Stimulated activated CD8-positive, alpha-beta memory T cell treated with anti-CD3 and anti-CD28 coated beads, Interleukin-12 subunit alpha, Interleukin-12 subunit beta, amount 100 ng/mL, for 4 hours (primary cell): ENCODE measurements around the gene CDK11A.
"Not testable (repeated sequence)": the region's sequence is repeated elsewhere in the genome, so short reads cannot be mapped to it uniquely, and the experiment has no call there.

ENCODE experiments used
- DNase-seq: peaks from one replicate; pipeline ENCODE4 v3.0.0-alpha.2; 2020; ENCODE audit warnings: low read depth

CDK11A gene

GRCh38 chr1:1721201-1721600 lies 3.0 kb downstream of the CDK11A start:
- no peak for DNase-seq

- DNase-seq, result not testable (repeated sequence)
These were observed 8.9 kb downstream of the CDK11A start for GRCh38 chr1:1715109-1715883.

DNA sequence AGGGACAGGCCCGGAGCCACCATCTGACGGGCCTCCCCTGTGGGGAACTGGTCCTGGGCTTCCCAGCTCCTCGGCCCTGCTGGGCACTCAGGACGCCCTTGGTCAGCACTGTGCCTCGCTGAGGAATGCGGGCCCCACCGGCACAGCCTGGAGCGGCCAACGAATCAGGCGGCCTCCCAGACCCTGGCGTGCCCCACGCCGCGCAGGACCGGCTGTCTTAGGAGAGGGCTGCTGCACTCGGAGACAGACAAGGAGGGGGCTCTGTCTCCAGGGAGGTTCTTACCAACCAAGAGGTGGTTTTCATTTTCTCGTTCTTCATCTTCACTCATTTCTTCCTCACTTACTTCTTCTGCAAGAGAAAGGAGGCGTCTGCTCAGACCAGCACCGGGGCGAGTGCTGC lies 16.3 kb downstream of the CDK11A start:
- DNase-seq, result not testable (repeated sequence)

- not testable (repeated sequence) for DNase-seq
These were observed 16.9 kb downstream of the CDK11A start for GRCh38 chr1:1707241-1707640.

GRCh38 chr1:1705623-1706022 lies 18.5 kb downstream of the CDK11A start:
- DNase-seq, result not testable (repeated sequence)

GRCh38 chr1:1704284-1704957 lies 19.7 kb downstream of the CDK11A start:
- not testable (repeated sequence) for DNase-seq

DNA sequence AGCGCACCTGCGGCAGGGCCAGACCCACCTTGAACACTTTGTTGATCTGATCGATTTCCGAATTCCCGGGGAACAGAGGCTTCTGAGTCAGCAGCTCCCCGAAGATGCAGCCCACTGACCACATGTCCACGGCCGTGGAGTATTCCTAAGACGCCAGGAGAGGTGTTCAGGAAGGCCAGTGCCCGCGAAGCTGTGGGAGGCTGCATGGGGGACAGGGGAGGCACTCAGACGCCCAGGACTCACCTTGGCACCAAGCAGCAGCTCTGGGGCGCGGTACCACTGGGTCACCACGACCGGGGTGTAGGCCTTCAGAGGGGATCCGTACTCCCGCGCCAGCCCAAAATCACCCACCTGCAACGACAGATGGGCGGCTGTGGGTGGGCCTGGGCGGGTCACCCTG lies 20.4 kb downstream of the CDK11A start:
- DNase-seq, result no peak

GRCh38 chr1:1702506-1702905 lies 21.7 kb downstream of the CDK11A start:
- DNase-seq, result not testable (repeated sequence)

GRCh38 chr1:1700557-1700956 lies 23.6 kb downstream of the CDK11A start:
- not testable (repeated sequence) for DNase-seq

DNA sequence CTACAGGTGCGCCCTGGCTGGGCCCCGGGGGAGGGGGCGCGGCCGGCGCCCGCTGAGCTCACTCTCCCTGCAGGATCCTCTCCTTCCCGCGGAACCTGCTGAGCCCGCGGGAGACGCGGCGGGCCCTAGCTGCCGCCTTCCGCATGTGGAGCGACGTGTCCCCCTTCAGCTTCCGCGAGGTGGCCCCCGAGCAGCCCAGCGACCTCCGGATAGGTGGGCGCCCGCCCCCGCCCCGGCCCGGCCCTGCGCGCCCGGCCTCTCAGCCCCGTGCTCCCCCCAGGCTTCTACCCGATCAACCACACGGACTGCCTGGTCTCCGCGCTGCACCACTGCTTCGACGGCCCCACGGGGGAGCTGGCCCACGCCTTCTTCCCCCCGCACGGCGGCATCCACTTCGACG lies 24.1 kb downstream of the CDK11A start:
- DNase-seq, result not testable (repeated sequence)

DNA sequence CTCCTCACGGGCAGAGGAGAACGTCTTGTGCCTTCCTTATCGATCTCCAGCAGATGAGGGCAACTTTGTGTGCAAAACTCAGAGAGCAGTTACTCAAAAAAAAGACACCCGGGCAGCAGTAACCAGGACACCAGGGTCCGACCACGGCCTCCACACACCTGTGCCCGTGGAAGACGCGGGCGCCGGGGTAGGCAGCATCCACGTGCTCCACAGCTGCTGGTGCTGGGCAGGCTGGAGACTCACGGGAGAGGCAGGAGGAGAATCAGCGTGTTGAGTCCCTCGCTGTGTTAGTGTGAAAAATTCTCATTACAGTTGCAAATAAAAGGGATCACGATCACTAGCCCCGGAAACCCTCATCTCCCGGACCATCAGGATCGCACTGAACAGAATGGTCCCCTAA lies 25.1 kb downstream of the CDK11A start:
- not testable (repeated sequence) for DNase-seq

GRCh38 chr1:1697358-1698183 lies 26.6 kb downstream of the CDK11A start:
- DNase-seq, result not testable (repeated sequence)

DNA sequence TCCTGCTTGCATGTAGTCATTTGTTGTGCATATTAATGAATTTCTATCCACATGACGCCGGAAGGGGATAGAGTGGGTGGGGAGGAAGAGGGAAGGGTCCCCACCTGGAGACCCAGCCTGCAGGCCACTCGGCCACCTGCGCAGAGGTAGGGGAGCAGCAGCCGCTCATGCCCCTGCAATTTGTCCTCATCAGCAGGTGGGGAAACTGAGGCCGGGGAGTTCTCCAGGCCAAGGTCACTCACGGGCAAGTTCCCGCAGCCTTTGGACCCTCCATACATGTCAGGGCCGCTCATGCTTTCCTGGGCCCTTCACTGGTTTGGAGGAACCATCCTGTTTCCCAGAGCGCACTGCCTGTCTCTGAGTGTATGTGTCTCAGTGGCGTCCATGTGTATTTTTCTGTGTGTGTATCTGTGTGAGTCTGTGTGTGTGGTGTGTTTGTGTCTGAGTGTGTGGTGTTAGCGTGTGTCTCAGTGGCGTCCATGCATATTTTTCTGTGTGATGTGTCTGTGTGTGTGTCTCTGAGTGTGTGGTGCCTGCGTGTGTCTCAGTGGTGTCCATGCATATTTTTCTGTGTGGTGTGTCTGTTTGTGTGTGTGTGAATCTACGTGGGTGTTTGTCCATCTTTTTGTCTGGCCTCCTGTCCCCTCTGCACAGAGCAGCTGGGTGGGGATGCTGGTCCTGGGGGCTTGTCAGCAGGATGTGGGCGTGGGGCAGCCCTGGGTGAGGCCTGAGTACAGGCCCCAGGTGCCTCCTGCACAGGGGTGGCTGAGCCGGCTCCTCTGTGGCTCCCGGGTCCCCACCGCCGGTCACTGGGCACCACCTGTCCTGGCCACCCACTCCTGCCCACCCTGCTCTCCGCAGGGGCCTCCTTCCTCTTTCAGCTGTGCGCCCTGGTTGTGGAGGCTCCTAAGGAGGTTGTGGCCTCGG lies 27.5 kb downstream of the CDK11A start:
- DNase-seq, result not testable (repeated sequence)

DNA sequence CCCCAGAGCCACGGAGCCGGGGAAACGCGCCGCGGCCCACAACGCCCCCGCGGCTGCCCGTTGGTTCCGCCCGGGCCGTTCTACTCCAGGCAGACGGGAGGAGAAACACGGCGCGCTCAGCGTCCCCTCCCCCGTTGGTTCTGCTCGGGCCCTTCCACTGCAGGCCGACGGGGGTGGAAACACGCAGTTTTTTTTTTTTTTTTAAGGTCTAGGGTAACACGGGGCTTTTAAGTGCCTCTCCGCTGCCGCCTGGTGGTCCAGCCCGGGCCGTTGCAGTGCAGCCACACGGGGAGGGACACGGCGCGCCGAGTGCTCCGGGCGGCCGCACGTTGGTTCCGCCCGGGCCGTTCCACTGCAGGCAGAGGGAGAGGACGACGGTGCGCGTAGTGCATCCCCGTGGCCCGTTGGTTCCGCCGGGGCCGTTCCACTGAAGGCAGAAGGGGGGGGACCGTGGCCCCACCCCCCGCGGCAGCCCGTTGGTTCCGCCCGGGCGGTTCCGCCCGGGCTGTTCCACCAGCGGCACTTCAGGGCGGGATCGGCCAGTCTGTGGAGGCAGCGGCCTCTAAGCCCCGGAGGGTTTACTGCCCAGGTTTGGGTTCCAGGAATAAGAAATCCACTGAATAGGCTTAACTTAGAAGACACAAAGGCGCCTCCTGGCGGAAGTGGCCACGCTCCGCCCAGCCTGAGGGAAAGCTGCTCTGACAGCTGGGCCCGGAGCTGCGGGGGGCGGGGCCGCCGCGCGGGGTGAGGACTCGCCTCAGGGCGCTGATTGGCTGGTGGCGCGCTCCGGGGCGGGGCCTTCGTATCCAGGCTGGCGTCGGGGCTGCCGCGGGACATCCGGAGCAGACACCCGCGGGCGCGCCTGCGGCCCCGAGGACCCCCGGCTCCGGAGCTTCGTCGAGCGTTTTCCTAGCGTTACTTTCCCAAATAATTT lies 31.2 kb downstream of the CDK11A start, which contains the start of gene SLC35E2B:
SLC35E2B (minus strand) TSS at position 82 of the 934 bp plus-strand sequence. CDS start 16,096 bp downstream, outside the sequence.
- DNase-seq, result peak; percentile 94

GRCh38 chr1:1692324-1692713 lies 31.8 kb downstream of the CDK11A start:
- DNase-seq, result peak; percentile 75

DNA sequence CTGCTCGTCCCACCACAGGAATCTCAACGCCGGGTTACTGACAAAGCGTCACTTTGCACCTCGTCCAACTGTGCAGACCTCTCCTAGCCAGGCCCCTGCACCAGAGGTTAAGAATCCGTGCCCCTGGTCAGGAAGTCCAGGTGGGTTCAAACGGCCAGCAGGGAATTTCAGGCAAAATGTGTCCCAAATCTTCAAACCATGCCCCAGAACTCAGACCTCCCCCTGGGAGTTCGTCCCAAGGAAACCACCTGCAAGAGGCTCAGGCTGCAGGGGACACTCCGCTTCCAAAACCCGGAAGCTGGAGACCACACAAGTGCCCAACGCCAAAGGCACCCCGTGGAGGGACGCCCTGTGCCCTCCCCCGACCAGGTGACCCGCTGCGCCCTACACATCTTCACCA lies 32.7 kb downstream of the CDK11A start:
- DNase-seq, result not testable (repeated sequence)

DNA sequence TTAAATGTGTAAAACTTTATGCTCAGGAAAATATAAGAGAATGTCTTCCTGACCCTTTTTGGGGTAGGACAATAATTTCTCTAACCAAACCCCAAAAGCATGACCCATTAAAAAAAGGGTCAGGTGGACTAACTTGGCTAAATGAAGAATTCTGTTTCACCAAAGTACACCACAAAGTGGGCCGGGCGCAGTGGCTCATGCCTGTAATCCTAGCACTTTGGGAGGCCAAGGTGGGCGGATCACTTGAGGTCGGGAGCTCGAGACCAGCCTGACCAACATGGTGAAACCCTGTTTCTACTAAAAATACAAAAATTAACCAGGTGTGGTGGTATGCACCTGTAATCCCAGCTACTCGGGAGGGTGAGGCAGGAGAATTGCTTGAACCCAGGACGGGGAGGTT lies 34.6 kb downstream of the CDK11A start:
- not testable (repeated sequence) for DNase-seq

DNA sequence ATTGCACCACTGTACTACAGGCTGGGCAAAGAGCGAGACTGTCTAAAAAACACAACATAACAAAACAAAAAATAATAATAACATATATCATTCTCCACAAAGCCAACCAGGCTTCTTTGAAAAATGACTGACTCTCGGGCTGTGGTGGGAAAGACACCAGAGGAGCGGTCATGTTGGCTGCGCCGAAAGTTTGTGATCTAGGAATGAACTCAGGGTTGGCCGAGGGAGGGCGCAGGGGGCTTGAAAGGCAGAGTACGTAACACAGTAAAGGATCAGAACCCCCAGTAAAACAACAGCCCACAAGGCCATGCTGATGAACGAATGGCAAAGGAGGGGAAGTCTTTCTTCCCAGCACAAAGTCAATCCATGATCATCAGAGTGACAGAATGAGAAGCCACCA lies 36.3 kb downstream of the CDK11A start:
- DNase-seq, result no peak

DNA sequence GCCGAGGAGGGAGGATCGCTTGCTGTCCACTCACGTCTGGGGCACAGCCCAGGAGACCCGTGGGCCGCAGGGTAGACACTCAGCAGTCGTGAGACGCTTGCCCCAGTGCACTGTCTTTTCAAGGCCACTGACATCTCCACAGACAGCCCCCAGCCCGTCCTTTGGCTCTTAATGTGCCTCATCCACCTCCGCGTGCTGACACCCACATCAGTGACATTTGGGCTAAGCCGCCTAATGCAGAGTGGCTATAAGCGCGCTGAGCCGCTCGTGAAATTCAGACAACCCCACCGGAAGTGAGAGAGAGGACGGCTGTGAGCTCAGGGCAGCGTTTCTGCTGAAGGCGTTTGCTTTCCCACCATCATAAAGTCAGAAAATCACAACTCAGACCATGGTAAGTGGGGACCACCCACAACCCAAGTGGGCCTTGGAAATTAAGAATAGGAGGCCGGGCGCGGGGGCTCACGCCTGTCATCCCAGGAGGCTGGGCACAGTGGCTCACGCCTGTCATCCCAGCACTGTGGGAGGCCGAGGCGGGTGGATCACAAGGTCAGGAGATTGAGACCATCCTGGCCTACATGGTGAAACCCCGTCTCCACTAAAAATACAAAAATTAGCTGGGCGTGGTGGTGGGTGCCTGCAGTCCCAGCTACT lies 40.0 kb downstream of the CDK11A start:
- no peak for DNase-seq
